Measurements from ENCODE around the gene RALGPS1.
A peak's percentile ranks its signal among the peaks of the same experiment; 100 is the strongest.

RALGPS1 gene

DNA sequence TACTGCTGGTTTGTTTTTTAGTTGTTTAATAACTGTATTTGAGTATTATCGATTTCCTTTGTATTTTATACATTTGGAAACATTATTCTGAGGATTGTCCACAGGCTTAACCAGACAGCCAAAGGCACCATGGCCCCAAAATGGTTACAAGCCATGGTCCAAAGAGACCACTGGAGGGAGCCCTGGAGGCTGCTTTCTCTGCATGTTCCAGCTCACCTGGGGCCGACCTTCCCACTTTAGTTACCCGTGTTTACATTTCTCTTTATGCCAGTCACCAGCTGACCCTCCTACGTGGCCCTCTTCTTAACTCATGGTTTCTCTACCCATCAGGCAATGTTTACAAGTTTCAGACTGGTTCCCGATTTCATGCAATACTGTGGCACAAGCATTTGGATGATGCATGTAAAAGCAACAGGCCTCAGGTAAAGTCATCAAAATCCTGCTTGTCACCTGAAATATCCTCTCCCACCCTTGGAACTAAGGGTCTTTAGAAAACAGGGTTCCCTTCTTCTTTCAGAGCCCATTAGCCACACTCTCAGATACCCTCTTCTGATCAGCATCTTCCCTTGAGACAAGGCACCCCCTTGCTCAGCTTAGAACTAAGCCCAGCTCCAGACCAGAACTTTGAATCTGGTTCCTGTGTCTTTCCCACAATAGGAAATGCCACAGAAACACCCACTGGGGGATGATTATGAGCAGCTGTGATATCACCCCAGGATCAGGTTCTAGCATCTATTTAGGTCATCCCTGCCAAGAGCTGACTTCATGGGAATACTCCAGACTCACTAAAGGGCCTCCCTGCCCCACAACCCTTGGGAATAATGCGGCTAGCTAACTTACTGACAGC is 300.1 kb downstream of the RALGPS1 start:
- peak in 1 of 2 donors; percentile 30 for DNase-seq (ENCODE audit: low read depth in 1 of 2, low spot score in 1 of 2)

DNA sequence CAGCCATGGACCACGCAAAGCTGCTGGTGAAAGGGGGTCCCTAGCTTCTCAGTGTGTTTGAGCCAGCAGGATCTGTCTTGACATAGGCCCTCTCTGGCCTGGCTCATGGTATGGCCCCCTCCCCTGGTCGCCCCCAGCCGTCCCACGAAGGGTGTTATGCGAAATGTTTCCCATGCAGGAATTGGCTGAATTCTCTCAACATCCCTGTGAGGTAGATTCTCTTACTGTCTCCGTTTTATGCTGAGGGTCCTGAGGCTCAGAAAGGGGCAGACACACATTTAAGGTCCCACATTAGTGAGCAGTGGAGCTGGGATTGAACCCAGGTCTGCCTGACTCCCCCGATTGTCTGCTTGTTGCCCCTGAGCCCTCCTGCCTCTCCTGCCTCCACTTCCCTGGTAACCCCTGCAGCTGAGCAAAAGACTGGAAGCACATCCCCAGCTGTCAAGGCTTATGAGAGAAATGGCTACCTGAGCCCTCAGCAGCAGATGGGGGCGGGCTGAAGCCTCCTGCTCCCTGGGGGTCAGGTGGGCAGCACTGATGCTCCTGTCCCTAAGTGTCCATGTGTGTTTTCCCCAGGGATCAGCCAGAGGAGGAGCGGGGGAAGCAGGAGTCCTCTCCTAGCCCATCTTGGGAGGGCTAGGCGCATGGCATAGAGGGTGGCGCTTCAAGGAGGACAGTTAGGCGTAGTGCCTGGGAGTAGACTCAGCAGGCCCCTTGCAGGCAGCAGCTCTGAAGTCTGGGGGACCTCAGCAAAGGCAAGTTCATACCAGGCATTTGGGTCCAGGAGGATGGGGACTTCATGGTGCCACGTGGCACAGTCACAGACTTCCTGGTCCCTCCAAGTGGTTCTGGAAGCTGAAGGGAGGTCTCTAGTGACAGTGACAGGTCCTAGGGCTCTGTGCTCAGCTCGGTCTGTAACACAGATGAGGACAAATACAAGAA is 301.0 kb downstream of the RALGPS1 start:
- no peak for DNase-seq (ENCODE audit: low read depth in 1 of 2, low spot score in 1 of 2)

DNA sequence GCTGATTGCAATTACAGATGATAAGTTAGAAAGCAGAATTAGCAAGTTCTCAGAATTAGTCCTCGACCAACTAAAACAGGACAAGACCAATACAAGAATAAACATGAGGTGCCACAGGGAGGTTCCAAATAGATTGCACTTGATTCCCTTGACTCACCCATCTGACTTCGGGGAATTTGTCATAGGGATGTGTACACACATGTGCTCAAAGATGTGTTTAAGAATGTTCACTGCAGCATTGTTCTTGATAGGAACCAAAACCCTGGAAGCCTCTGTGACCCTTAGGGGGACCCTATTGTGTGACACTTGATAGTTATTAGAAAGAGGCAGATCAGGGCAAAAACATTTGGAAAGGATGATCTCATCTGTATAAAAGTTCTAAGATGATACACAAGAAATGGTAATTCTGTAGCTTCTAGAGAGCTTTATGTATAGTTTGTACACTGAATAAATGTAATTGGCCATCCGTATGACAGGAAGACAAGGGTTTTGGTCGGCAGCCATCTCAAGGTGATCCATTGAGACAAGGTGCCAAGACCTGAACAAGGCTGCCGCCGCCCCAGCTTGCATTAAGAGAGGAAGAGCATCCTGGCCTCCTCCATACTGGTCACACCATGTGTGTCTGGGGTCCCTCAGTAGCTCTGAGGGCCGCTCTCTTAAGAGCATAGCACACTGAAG is 301.8 kb downstream of the RALGPS1 start:
- DNase-seq (ENCODE audit: low read depth in 1 of 2, low spot score in 1 of 2), result no peak

DNA sequence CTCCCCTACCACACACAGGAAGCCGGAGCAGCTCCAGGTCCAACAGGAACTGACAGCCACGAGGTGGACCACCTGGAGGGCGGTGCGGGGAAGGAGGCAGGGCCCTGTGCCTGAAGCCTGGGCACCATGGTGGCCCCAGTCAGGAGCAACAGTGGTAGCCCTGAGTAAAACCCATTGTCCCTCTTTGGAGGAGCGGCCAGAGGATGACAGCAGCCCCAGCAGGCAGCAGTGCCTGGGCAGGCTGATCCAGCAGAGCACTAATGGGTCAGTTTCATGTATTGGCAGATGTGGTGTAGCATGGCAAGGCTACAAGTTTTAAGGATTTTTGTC is 302.3 kb downstream of the RALGPS1 start:
- DNase-seq (ENCODE audit: low read depth in 1 of 2, low spot score in 1 of 2), result no peak

DNA sequence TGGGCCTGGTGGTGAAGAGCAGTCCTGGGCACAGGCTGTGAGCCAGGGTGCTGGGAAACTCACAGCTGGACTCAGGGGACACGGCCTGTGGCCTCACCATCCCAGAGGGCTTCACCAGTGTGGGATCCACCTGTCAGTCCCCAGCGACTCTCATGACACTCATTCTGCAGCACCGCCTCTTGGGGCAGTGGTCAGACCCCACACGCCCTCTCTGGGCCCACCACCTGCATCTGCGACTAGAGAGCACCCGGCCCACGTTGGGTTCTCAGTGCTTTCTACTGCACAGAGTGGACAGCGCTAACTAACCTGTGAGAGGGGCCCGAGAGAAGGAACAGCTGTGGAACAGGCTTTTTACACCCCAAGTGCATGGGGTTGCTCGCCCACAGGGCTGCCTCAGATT is 304.2 kb downstream of the RALGPS1 start:
- no peak for DNase-seq (ENCODE audit: low read depth in 1 of 2, low spot score in 1 of 2)

DNA sequence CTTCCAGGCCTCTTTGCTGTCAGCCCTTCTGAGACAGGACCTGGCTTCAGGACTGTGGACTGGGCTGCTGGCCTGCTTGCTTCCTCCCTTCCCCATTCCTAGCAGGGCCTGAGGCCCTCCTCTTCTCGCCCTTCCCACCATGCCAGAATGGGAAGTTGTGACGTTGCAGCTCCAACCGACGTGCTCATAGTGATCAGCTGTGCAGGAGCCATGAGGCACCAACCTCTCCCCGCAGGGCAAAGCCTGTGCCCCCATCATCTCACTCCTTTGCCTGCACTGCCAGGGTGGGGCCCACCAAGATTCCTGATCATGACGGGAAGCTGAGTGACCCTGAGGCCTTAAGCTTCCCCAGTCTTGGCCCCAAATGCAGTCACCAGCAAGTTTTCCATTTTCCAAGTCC is 304.9 kb downstream of the RALGPS1 start:
- no peak for DNase-seq (ENCODE audit: low read depth in 1 of 2, low spot score in 1 of 2)

DNA sequence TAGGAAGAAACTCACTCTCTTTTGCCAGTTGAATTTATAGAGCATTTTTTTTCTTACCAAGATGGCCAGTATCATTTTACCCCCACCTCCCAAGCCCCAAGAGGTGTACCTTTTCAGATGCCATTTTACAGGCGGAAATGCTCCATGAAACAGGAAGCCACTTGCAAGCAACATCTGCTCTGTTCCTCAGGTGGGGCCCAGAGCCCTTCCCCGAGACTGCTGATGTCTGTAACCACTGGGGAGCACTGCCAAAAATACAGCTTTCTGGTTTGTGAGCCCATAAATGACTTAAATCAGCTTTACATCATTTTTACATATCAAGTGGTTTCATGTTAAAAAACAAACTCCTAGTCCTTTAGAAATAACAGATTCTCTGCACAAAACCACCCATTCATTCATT is 307.1 kb downstream of the RALGPS1 start:
- DNase-seq (ENCODE audit: low read depth in 1 of 2, low spot score in 1 of 2), result no peak

DNA sequence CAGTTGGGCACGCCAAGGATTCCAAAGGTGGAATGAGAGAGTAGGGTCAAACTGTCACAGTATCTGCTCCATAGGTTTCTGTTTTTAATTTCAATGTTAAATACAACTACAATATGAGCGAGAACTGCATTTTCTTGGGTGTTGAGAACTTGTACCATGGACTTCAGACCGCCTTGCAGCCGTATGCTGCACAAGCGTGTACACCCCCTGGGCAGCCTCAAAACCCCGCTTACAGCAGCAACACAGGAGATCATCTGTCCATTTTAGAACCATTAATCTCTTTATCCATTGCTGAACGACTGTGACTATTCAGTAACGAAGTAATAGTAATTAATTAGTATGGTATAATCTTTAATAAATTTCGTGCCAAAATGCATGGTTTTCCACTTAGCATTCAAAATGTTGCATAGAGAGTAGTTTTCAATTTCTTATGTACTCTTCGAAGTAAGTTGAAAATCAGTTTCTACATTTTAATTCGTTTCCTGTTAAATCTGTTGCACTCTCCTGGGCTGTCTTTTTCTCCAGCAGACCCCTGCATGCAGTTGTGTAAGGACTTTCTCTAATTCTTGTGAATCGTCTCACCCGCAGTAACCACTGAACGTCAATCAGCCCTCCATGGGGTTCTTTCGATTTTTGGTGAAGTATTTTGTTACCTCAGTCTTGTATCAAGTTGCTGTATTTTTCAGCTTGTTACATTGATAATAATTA is 308.0 kb downstream of the RALGPS1 start:
- no peak for DNase-seq (ENCODE audit: low read depth in 1 of 2, low spot score in 1 of 2)

DNA sequence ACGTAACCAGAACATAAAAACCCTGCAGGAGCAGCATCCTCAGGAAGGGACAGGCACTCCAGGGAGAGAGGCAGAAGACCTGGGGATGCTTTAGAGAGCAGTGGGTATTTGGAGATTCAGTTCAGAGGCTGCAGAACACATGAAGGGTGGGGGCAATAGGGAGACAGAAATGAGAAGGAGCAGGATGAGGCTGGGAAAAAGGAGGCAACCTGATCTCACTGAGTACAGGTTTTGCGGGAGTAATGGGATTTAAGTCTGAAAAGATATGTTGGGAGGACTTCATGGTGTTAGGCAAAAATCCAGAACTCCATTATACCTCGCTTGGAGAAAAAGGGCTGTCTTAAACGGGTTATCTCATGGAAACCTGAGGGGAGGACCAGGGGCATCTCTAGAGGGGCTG is 308.7 kb downstream of the RALGPS1 start:
- no peak for DNase-seq (ENCODE audit: low read depth in 1 of 2, low spot score in 1 of 2)

DNA sequence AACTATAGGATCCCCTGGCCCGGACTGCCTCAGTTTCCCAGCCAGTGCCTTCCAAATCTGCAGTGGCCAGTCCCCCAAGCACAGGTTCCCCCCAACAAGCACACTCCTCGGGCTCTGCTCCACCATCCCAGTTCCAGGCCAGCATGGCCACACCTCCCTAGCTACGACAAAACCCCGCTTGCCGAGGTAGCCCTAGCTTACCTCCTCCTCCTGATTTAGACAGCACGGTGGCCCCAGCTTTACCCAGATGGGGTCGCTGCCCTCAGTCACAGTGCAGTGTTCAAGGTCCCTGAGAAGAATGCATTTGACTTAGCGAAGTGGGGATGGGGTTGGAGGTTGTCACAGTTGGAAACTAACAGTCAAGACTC is 309.2 kb downstream of the RALGPS1 start:
- no peak for DNase-seq (ENCODE audit: low read depth in 1 of 2, low spot score in 1 of 2)

DNA sequence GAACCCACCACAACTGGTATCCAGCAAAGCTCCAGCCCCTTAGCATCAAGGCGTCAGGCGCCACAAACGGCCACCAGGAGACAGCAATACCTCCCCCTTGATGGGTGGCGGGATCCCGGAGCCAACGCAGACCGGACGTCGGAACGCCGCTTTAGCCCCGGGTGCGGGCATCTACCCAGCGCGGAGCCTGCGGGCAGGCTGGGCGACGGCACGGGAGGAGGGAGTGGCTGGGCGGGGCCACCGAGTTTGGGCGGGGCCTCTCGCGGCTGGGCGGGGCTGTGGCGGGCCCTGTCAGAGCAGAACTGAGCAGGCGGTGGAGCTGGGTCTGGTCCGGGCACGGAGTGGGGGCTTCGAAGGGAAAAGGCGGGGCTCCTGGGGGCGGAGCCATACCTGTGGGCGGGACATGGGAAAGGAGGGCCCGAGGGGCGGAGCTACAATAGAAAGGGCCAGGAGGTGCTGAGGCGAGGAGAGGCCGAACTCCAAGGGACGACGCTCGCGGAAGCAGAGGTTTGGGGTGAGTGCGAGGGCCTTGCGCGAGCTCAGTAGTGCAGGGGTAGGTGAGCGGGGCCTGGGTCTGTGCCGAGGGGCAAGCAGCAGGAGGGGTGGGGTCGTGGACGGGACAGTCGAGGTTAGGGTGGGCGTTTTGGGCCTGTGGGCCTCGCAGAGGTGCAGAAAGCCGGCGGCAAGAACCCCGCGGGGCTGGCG is 309.7 kb downstream of the RALGPS1 start:
- peak; percentile 66 to 82 for DNase-seq (ENCODE audit: low read depth in 1 of 2, low spot score in 1 of 2)

DNA sequence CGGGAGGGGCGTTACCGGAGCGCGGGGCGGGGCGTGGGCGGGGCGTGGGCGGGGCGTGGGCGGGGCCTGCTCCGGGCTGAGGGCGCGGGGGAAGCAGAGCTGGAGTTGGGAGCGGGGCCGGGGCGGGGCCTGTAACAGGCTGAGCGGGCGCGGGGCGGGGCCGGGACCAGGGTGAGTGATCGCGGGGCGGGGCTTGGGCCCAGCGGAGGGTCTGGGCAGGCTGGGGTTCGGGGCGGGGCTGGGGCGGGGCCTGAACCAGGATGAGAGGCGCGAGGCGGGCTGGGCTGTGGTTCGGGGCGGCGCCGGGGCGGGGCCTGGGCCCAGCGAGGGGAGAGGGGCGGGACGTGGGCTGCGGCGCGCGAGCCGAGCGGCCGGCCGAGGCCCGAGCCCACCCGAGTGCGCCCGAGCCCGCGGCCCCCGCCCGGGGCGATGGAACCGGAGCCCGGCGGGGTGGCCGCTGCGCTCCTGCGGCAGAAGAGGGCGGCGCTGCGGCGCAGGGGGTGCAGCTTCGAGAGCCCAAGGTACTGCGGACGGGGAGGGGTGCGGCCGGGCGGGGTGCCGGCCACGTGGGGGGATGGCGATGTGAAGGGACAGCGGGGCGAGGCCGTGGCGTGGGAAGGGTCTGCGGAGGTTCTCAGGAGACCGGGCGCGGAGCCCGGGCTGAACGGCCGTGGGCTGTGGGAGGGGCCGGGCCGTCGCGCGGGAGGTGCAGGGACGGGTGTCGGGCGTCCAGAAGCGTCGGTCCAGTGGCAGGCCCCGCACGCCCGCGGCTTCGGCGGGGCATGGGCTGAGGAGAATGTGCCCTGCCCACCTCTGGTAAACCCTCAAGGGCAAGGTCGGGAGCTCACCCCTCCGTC is 310.5 kb downstream of the RALGPS1 start:
- peak; percentile 84 to 87 for DNase-seq (ENCODE audit: low read depth in 1 of 2, low spot score in 1 of 2)

DNA sequence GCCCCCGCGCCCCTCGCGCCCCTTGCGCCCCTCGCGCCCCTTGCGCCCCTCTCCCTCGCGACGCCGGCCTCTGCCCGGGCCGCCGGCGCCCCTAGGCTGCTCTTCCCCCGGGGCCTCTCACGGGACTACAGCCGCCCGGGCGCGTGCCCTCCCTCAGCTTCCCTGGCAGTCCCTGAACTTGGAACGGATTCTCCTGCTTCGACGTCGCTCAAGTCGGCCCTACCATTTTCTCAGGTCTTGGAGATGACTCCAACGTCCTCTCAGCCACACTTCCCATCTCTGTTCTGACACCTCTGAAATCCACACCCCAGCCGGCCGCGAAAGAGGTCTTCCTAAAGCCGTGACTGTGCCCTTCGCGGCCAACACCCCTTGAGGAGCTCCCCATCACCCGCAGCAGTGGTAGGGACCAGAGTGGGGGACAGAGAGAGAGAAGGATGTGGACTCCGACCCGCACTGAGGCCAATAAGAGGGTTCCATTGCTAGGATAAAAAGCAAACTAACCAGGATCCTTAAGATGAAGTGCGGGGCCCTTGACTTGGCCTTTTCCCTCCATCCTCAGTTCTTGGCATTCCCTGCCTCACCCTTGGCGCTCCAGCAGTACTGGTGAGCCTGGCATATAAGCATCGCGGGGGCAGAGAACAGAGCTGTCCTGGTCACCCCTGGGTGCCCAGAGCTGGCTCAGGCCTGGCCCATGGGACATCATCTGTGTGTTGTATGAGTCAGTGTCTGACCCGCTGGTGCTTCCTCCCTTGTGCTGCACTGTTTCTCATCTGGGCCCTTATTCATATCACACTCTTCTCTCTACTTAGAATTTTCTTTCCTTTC is 311.4 kb downstream of the RALGPS1 start:
- no peak for DNase-seq (ENCODE audit: low read depth in 1 of 2, low spot score in 1 of 2)

DNA sequence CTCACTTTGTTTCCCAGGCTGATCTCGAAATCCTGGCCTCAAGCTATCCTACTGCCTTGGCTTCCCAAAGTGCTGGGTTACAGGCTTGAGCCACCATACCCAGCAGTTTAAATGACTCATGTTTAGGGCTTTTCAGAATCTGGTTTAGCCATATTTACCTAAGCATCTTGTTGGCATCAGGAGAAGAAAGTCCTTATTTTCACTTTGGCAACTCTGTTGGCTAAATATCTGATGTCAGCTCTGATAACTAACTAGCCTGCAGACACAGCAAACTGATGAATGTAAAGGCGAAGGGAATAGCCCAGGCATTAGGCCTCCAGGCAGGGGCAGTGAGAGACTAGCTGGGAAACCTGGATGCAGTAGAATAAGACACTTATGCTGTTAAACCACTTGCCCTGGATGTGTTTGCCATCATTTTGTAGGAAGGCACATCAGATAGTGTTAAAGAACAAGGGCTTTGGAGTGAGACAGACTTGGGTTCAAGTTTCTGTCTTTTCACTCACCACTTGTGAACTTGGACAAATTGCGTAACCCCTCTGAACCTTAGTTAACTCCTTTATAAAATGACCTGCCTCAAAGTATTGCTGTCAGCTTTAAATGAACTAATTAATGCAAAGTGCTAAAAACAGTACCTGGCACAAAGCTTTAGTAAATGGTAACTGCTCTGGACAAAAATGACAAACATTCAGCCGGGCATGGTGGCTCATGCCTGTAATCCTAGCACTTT is 315.3 kb downstream of the RALGPS1 start:
- DNase-seq (ENCODE audit: low read depth in 1 of 2, low spot score in 1 of 2), result no peak

DNA sequence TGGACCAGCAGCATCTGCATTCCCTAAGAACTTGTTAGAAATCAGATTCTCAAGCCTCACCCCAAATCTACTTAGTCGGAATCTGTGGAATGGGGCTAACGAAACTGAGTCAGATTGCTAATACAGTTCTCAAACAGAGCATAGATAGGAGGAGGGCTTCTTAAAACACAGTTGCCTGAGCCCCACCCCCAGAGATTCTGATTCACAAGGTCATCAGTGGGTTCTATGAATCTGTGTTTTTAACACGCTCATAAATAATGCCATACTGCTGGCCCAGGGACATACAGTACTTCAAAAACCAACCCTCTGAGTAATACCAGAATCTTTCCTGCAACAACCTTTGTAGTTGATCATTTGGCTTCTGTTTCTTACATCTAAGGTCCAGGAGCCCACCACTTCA is 317.1 kb downstream of the RALGPS1 start:
- DNase-seq (ENCODE audit: low read depth in 1 of 2, low spot score in 1 of 2), result no peak

DNA sequence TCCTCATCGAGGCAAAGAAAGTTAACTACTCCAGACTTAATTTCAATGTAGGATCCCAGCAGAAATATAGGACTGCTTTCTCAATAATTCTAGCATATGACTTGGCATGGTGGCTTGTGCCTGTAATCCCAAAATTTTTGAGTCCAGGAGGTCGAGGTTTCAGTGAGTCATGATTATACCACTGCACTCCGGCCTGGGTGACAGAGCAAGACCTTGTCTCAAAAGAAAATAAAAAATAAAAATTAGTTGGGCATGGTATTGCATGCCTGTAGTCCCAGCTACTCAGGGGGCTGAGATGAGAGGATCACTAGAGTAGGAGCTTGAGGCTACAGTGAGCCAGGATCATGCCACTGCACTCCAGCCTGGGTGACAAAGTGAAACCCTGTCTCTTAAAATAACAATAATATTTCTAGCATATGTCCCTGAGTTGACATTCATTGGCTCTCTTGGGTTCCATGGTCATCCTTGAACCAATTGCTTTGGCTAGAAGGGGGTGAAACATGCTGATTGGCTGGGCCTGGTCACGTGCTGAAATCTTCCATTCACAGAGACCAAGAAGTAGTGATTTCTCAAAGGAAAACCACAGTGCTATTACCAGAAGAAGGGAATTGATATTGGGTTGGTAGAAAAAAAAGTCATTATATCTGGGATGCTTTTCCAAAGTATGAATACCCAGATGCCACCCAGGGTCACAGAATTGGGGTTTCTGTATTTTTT is 318.4 kb downstream of the RALGPS1 start:
- DNase-seq (ENCODE audit: low read depth in 1 of 2, low spot score in 1 of 2), result no peak

DNA sequence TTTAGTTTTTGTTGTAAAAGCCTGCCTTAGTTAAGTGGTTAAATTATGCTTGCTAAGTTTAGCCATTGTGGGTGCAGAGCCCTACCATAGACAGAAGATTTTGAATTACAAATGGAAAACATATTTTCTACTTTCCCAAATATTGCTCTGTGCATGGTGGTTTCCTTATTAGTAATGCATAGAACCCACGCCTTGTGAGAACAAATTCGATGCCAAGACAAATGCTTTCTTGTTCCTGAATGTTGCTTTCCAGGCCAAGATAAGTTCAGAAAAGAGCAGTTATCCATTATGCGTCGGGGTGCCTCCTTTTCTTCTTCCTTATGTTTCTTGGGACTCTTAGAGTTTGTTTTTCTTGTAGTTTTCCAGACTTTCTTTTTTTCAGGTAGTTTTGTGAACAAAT is 319.0 kb downstream of the RALGPS1 start:
- DNase-seq (ENCODE audit: low read depth in 1 of 2, low spot score in 1 of 2), result no peak
